B cell (primary cell): Measurements from ENCODE around the gene BMP8A. TPM values are rescaled to one million over a fixed set of nuclear protein-coding genes. Genes with fewer than 3 reads are reported as not detected.

Experiments
- ATAC-seq: fragments of 200-7000 bp; cut with Tn5 transposase; one replicate; pipeline ENCODE4 v1.10.0; 2021; ENCODE audit warnings: low read depth, mild to moderate bottlenecking, moderate number of reproducible peaks, moderate library complexity
- CTCF ChIA-PET: fragments of 350-600 bp; sonication (Branson Sonifier 250); formaldehyde crosslinking; loops from one replicate; lab custom pipeline; 2021; ENCODE audit warnings: antibody characterized with exemption, inconsistent platforms; lab: Charles Lee
- POLR2A ChIA-PET: fragments of 350-600 bp; sonication (Branson Sonifier 250); formaldehyde crosslinking; loops from one replicate; lab custom pipeline; 2021; ENCODE audit warnings: antibody characterized with exemption; lab: Charles Lee
- DNase-seq: peaks from one replicate; pipeline ENCODE4 v3.0.0; 2013
- H2AFZ ChIP-seq: 2 replicates; pipeline ENCODE4 v1.6.1; 2012; ENCODE audit warnings: mild to moderate bottlenecking, low read depth, low read length; ENCODE audit not compliant: insufficient read depth, poor library complexity, severe bottlenecking
- H3K27ac ChIP-seq, 2 donors: 1 replicate in 1 of 2; 2 replicates in 1 of 2; pipeline ENCODE4 v1.5.1; 2012 to 2013; ENCODE audit warnings: low read length in 2 of 2, mild to moderate bottlenecking in 2 of 2, moderate library complexity in 1 of 2
- H3K27me3 ChIP-seq, 4 experiments: fragments of 200-600 bp in 1 of 4; sonication (generic) in 1 of 4; replicated peaks in 1 of 4; 1 replicate in 2 of 4; 2 replicates in 2 of 4; pipeline versions ENCODE4 v1.6.1 to v1.7.0; 2013 to 2016; ENCODE audit warnings: low read length in 3 of 4, mild to moderate bottlenecking in 2 of 4, mixed read lengths in 1 of 4, moderate library complexity in 1 of 4; ENCODE audit not compliant: insufficient read depth in 4 of 4, control insufficient read depth in 3 of 4; ENCODE audit errors: control extremely low read depth in 1 of 4
- H3K36me3 ChIP-seq, 2 experiments: replicated peaks in 1 of 2; 1 replicate in 1 of 2; 2 replicates in 1 of 2; pipeline versions ENCODE4 v1.6.1 to v1.7.1; 2013; ENCODE audit warnings: low read length in 1 of 2; ENCODE audit not compliant: insufficient read depth in 2 of 2, control insufficient read depth in 1 of 2; ENCODE audit errors: control extremely low read depth in 1 of 2, extremely low read depth in 1 of 2
- H3K4me1 ChIP-seq, 2 donors: fragments of 200-600 bp in 1 of 2; sonication (generic) in 1 of 2; 1 replicate in 1 of 2; 2 replicates in 1 of 2; pipeline versions ENCODE4 v1.5.1 to v1.6.1; 2013 to 2017; ENCODE audit warnings: low read length in 2 of 2; ENCODE audit not compliant: control insufficient read depth in 2 of 2, insufficient read depth in 2 of 2
- H3K4me2 ChIP-seq: replicated peaks from 2 replicates; pipeline ENCODE3; 2012; ENCODE audit warnings: mild to moderate bottlenecking, low read depth, low read length; ENCODE audit not compliant: poor library complexity, severe bottlenecking
- H3K4me3 ChIP-seq, 5 experiments: fragments of 200-600 bp in 1 of 5; sonication (generic) in 1 of 5; 1 replicate in 3 of 5; 2 replicates in 2 of 5; pipeline versions ENCODE4 v1.5.1 to v1.7.0; 2011 to 2016; ENCODE audit warnings: low read length in 4 of 5, mild to moderate bottlenecking in 4 of 5, low read depth in 2 of 5, control low read depth in 1 of 5, moderate library complexity in 1 of 5; ENCODE audit not compliant: insufficient read depth in 1 of 5; ENCODE audit errors: control extremely low read depth in 1 of 5, extremely low read depth in 1 of 5
- H3K79me2 ChIP-seq: fragments of 200-600 bp; sonication (generic); one replicate; pipeline ENCODE4 v1.6.0; 2016; ENCODE audit warnings: low read length; ENCODE audit not compliant: control insufficient read depth, insufficient read depth
- H3K9ac ChIP-seq: fragments of 200-600 bp; sonication (generic); 2 replicates; pipeline ENCODE4 v1.6.1; 2017; ENCODE audit warnings: mild to moderate bottlenecking, low read length, moderate library complexity
- H3K9me3 ChIP-seq, 3 donors: one replicate each; pipeline versions ENCODE4 v1.6.1 to v1.7.1; 2013; ENCODE audit warnings: low read length in 2 of 3; ENCODE audit not compliant: control insufficient read depth in 2 of 3, insufficient read depth in 1 of 3; ENCODE audit errors: control extremely low read depth in 1 of 3
- H4K20me1 ChIP-seq: 2 replicates; pipeline ENCODE4 v1.6.0; 2012; ENCODE audit warnings: mild to moderate bottlenecking, low read length; ENCODE audit not compliant: insufficient read depth, control insufficient read depth, poor library complexity, severe bottlenecking
- H3K27ac Mint-ChIP-seq: one replicate; pipeline ENCODE4 v1.8.0; 2021; ENCODE audit warnings: mixed read lengths
- H3K27me3 Mint-ChIP-seq: one replicate; pipeline ENCODE4 v1.8.0; 2021; ENCODE audit warnings: mixed read lengths
- H3K4me1 Mint-ChIP-seq: one replicate; pipeline ENCODE4 v1.8.0; 2021; ENCODE audit warnings: mixed read lengths
- H3K4me3 Mint-ChIP-seq: one replicate; pipeline ENCODE4 v1.8.0; 2021; ENCODE audit warnings: mixed read lengths
- H3K9me3 Mint-ChIP-seq: one replicate; pipeline ENCODE4 v1.8.0; 2022; ENCODE audit warnings: mixed read lengths; ENCODE audit not compliant: insufficient read depth
- EZH2 ChIP-seq: IDR thresholded peaks from 2 replicates; pipeline ENCODE4 v1.6.1; 2012; ENCODE audit warnings: borderline replicate concordance, low read depth, mild to moderate bottlenecking, moderate library complexity, low read length; ENCODE audit not compliant: insufficient read depth, poor library complexity, severe bottlenecking
- WGBS: methylation state at CpG from one replicate; pipeline ENCODE4 v1.1.5; 2013; ENCODE audit warnings: missing lambda C conversion rate; ENCODE audit not compliant: insufficient coverage; 5-methylcytosine and 5-hydroxymethylcytosine counted together
- intact Hi-C: fragments of 100-400 bp; cut with micrococcal nuclease; formaldehyde crosslinking; loops from one replicate; pipeline ENCODE4 v1.10.0; 2022
- polyA plus RNA-seq: library from polyadenylated mRNA; depleted of rRNA; stranded (reverse); fragments of >200 nt; gene quantifications from 2 replicates; pipeline ENCODE4 v1.2.3, GENCODE V29; 2012
- total RNA-seq, 2 donors: library from RNA; stranded (reverse); fragments of 120-200 nt in 1 of 2; gene quantifications; 1 replicate in 1 of 2; 2 replicates in 1 of 2; pipeline versions ENCODE4 v1.2.3 to v1.2.4, GENCODE V29; 2013 to 2022
- TF ChIP-seq, protein P1 (sequence below): fragments of 200-600 bp; IDR thresholded peaks from one replicate; pipeline ENCODE4 v1.8.0; 2022; ENCODE audit warnings: antibody characterized with exemption, mild to moderate bottlenecking

Gene BMP8A
- total and polyA plus RNA-seq, 2 donors (not counting 1 experiment from before 2014, with no cell fraction given): 0.25 to 1.1 TPM

DNA sequence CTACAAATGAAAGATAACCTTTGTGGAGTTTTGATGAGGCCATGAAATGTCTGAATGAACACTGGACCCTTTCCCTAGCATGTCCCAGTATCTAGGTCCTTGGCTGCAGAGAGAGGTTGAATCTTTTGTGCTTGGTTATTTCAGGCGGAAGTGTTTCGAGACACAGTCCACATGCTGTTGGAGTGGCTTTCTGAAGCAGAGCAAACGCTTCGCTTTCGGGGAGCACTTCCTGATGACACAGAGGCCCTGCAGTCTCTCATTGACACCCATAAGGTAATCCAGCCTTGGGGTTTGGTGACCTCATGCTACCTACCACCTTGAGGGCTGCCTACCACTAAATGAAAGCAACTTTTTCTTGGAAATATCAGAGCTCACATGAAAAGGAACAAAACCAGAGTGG is 38.9 kb upstream of the BMP8A start:
- DNase-seq (no peak), ATAC-seq (no peak)
- Histone ChIP-seq H3K4me3 (no peak overlapping the region), H3K27ac (no peak overlapping the region), H2AFZ (no peak overlapping the region), H3K27me3 (no peaks in the 10 kb centered on the region), H3K9me3 (no peaks in the 10 kb centered on the region), H3K4me2 (no peak overlapping the region), H3K9ac (no peak overlapping the region), H4K20me1 (no peaks in the 10 kb centered on the region), H3K4me1 (no peaks in the 10 kb centered on the region), H3K36me3 (peaks cover 4 to 94% of the 10 kb centered on the region in 2 experiments), H3K79me2 (no peaks in the 10 kb centered on the region)
- ChIA-PET CTCF (no interaction called here), POLR2A (no interaction called here)
- Mint-ChIP-seq H3K4me1 (no peaks in the 10 kb centered on the region), H3K9me3 (no peaks in the 10 kb centered on the region), H3K27ac (no peak overlapping the region), H3K4me3 (no peak overlapping the region), H3K27me3 (no peaks in the 10 kb centered on the region)
- intact Hi-C loops: no loop called here
- TF ChIP-seq, protein P1, sequence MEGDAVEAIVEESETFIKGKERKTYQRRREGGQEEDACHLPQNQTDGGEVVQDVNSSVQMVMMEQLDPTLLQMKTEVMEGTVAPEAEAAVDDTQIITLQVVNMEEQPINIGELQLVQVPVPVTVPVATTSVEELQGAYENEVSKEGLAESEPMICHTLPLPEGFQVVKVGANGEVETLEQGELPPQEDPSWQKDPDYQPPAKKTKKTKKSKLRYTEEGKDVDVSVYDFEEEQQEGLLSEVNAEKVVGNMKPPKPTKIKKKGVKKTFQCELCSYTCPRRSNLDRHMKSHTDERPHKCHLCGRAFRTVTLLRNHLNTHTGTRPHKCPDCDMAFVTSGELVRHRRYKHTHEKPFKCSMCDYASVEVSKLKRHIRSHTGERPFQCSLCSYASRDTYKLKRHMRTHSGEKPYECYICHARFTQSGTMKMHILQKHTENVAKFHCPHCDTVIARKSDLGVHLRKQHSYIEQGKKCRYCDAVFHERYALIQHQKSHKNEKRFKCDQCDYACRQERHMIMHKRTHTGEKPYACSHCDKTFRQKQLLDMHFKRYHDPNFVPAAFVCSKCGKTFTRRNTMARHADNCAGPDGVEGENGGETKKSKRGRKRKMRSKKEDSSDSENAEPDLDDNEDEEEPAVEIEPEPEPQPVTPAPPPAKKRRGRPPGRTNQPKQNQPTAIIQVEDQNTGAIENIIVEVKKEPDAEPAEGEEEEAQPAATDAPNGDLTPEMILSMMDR: no peak
- no peak for TF ChIP-seq EZH2
- 98% methylated on average over 5 of the region's 5 CpGs for WGBS

DNA sequence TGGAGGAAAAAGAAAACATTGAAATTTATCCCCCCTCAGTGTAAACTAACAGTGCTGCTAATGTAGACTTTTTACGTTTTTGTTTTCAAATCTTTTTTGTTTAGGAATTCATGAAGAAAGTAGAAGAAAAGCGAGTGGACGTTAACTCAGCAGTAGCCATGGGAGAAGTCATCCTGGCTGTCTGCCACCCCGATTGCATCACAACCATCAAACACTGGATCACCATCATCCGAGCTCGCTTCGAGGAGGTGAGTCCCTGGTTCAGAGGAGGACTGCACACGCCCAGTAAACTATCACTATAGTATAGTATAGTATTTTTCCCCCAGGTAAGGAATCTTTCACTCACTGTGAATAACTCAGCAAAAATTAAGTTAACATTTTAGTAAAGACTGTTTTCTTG is 37.8 kb upstream of the BMP8A start:
- TF ChIP-seq, protein P1: no peak
- TF ChIP-seq EZH2: no peak
- H3K27me3 ChIP-seq: no peaks in the 10 kb centered on the region
- Mint-ChIP-seq H3K4me1 (no peaks in the 10 kb centered on the region), H3K27ac (no peak overlapping the region), H3K9me3 (no peaks in the 10 kb centered on the region), H3K4me3 (no peak overlapping the region), H3K27me3 (no peaks in the 10 kb centered on the region)
- H3K4me3 ChIP-seq: no peak overlapping the region
- no peak for ATAC-seq
- ChIA-PET POLR2A (no interaction called here), CTCF (no interaction called here)
- peaks cover 5 to 94% of the 10 kb centered on the region in 2 experiments for H3K36me3 ChIP-seq
- H3K79me2 ChIP-seq: no peaks in the 10 kb centered on the region
- no peaks in the 10 kb centered on the region for H3K4me1 ChIP-seq
- no CpG with 5 or more reads among the region's 8 CpGs for WGBS
- H4K20me1 ChIP-seq: no peaks in the 10 kb centered on the region
- H3K9me3 ChIP-seq: no peaks in the 10 kb centered on the region
- no peak overlapping the region for H3K9ac ChIP-seq
- no peak overlapping the region for H3K4me2 ChIP-seq
- no peak overlapping the region for H3K27ac ChIP-seq
- DNase-seq: no peak
- H2AFZ ChIP-seq: no peak overlapping the region
- intact Hi-C loops: no loop called here
